ENCODE results near the gene CDH4.
"Not testable (repeated sequence)": the region's sequence is repeated elsewhere in the genome, so short reads cannot be mapped to it uniquely, and the experiment has no call there.

CDH4 gene

GRCh38 chr20:61437280-61438206, 185.5 kb downstream of the CDH4 start:
- no peak for DNase-seq (ENCODE audit: low read depth, low spot score)

DNA sequence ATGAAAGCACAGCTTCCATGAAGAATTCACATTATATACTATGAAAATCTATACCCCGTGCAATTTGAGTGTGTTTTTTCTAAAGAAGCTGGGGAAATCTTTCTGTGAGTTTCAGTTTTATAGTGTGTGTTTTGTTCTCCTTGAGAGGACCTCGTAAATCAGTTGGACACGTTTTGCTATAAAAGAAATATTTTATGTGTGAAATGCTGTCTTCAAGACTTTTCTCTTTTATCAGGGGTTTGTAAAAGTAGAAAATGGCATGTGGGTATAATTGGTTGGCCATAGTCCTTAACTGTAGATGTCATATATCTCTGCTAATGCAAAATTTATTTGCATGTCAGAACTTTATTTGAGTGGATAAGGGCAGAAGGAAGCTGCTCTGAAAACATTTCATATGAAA, 186.2 kb downstream of the CDH4 start:
- no peak for DNase-seq (ENCODE audit: low read depth, low spot score)

GRCh38 chr20:61439251-61439650, 187.2 kb downstream of the CDH4 start:
- DNase-seq (ENCODE audit: low read depth, low spot score): no peak

- no peak for DNase-seq (ENCODE audit: low read depth, low spot score)
These were observed 188.5 kb downstream of the CDH4 start for GRCh38 chr20:61440548-61441055.

GRCh38 chr20:61441537-61441936, 189.5 kb downstream of the CDH4 start:
- no peak for DNase-seq (ENCODE audit: low read depth, low spot score)

DNA sequence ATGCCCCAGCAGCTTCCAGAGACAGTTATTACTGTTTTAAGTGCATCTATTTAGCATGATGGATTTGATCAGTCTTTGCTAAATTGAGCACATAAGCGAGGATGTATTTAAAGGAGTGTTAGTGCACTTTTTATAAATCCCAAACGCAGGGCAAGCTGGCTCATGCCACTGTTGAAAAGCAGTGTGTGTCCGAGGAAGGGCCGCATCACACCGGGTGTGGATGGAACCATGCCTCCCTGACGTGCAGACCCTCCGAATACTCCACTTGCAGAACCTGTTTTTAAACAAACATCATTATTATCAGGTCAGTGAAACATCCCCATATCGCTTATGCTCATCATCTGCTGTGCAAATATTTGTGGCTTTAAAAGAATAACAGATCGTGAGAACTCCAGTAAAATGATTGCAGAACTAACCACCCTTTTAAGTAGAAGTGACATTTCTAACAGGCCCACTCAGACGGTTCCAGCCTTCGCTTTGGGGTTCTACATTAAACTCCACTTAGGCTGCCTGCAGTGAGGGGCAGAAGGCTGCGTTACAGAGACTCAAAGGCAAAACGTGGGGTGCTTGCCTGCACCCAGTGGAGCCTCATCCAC, 190.1 kb downstream of the CDH4 start:
- DNase-seq (ENCODE audit: low read depth, low spot score): no peak

- no peak for DNase-seq (ENCODE audit: low read depth, low spot score)
These were observed 190.7 kb downstream of the CDH4 start for GRCh38 chr20:61442718-61443117.

- DNase-seq (ENCODE audit: low read depth, low spot score): no peak
These were observed 191.5 kb downstream of the CDH4 start for GRCh38 chr20:61443443-61444126.

DNA sequence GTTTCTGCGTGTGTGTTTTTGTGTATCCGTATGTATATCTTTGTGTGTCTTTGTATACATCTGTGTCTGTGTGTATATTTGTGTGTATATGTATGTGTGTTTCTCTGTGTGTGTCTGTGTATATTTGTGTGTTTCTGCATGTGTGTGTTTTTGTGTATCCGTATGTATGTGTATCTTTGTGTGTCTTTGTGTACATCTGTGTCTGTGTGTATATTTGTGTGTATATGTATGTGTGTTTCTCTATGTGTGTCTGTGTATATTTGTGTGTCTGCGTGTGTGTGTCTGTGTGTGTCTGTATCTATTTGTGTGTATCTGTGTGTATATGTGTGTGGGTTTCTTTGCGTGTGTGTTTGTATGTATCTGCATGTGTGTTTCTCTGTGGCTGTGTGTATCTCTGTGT, 192.6 kb downstream of the CDH4 start:
- DNase-seq (ENCODE audit: low read depth, low spot score): no peak

GRCh38 chr20:61445138-61445537, 193.1 kb downstream of the CDH4 start:
- DNase-seq (ENCODE audit: low read depth, low spot score): no peak

- DNase-seq (ENCODE audit: low read depth, low spot score): no peak
These were observed 193.7 kb downstream of the CDH4 start for GRCh38 chr20:61445741-61446140.

- DNase-seq (ENCODE audit: low read depth, low spot score): no peak
These were observed 195.9 kb downstream of the CDH4 start for GRCh38 chr20:61447952-61448351.

DNA sequence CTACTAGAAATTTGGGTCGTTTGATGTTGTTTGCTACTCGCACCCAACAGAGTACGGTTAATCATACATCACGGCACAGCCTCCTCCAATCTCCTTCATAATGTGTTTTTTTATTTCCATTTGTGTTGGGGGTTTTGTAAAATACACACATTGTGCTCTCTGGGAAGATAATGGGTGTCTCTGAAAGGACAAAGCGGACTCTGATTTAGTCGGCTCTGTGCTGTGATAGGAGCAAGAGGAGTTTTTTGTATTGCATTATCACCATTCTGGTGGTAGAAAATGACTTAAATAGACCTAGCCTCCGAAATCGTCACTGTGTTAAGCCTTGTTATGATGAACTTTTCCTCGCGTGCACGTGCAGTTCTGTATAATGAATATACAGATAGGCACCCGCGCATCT, 196.3 kb downstream of the CDH4 start:
- DNase-seq (ENCODE audit: low read depth, low spot score): no peak

GRCh38 chr20:61449057-61449609, 197.1 kb downstream of the CDH4 start:
- no peak for DNase-seq (ENCODE audit: low read depth, low spot score)

GRCh38 chr20:61449916-61450315, 197.9 kb downstream of the CDH4 start:
- no peak for DNase-seq (ENCODE audit: low read depth, low spot score)

DNA sequence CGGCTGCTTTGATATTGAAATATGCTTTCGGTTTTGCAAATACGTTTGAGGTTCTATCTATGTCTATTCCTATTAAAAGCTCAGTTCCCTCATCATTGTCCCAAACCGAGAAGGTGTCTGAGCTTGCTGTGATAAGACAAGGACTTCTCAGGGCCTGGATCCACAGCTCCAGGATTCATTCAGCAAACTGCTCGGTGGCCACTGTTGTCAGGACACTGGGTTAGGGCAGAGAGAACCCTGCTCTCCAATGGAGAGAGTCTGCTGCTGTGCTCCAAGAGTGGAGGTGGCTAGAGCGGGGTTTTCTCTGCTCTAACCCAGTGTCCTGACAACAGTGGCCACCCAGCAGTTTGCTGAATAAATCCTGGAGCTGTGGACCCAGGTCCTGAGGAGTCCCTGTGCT, 198.5 kb downstream of the CDH4 start:
- no peak for DNase-seq (ENCODE audit: low read depth, low spot score)

- DNase-seq (ENCODE audit: low read depth, low spot score): no peak
These were observed 198.9 kb downstream of the CDH4 start for GRCh38 chr20:61451009-61451408.

GRCh38 chr20:61451953-61452352, 199.9 kb downstream of the CDH4 start:
- no peak for DNase-seq (ENCODE audit: low read depth, low spot score)

DNA sequence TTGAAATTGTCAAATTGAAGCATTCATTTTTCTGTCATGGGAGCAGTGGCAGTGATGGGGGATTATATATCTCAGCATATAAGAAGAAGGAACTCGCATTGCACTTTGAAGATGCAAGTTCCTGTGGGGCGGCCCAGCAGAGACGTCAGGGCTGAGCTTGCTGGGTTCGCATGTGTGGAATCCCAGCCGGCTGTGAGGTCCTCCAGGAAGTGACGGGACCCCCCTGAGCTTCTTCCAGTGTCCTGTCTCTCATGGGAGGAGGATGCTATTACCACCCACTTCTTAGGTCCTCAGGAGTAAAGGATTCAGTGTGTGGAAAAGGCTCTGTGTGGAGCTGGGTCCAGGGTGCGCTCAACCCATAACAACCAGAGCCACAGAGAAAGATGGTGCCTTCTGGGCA, 201.2 kb downstream of the CDH4 start:
- no peak for DNase-seq (ENCODE audit: low read depth, low spot score)

- DNase-seq (ENCODE audit: low read depth, low spot score): not testable (repeated sequence)
These were observed 201.6 kb downstream of the CDH4 start for GRCh38 chr20:61453623-61454022.

- DNase-seq (ENCODE audit: low read depth, low spot score): no peak
These were observed 202.0 kb downstream of the CDH4 start for GRCh38 chr20:61454053-61454452.
